IMR-90 (cell line): Measurements from ENCODE around the gene CD99L2. TPM values are rescaled to one million over a fixed set of nuclear protein-coding genes. Genes with fewer than 3 reads are reported as not detected.

Source experiments
- ATAC-seq: fragments of 200-7000 bp; cut with Tn5 transposase; 2 replicates; pipeline ENCODE4 v1.9.1; 2020; ENCODE audit warnings: low read depth, mild to moderate bottlenecking, moderate library complexity
- BruUV-seq: library from RNA; stranded (reverse); fragments of 400-500 nt; replicated peaks from 2 replicates; lab custom pipeline; 2021; lab: Mats Ljungman, UMichigan
- CTCF ChIA-PET: fragments of 300-600 bp; formaldehyde crosslinking; extraction: SDS; loops from one replicate; lab custom pipeline; 2021; ENCODE audit warnings: antibody characterized with exemption; lab: Yijun Ruan, JAX
- POLR2A ChIA-PET: fragments of 300-600 bp; sonication (Branson Sonifier 250); formaldehyde crosslinking; loops from one replicate; lab custom pipeline; 2022; ENCODE audit warnings: antibody characterized with exemption; ENCODE audit not compliant: unreplicated experiment; lab: Charles Lee
- DNase-seq: peaks from one replicate; pipeline ENCODE4 v3.0.0; 2013
- H2AFZ ChIP-seq: replicated peaks from 2 replicates; pipeline ENCODE3; 2013; ENCODE audit warnings: low read length, mild to moderate bottlenecking; ENCODE audit not compliant: poor library complexity
- H2AK5ac ChIP-seq: 2 replicates; pipeline ENCODE4 v1.6.1; 2013; ENCODE audit warnings: low read depth, low read length, inconsistent platforms
- H2AK9ac ChIP-seq: replicated peaks from 2 replicates; pipeline ENCODE3; 2013; ENCODE audit warnings: mild to moderate bottlenecking, low read depth, low read length, moderate library complexity; ENCODE audit not compliant: poor library complexity
- H2BK120ac ChIP-seq: 2 replicates; pipeline ENCODE4 v1.6.1; 2013; ENCODE audit warnings: low read depth, low read length, inconsistent platforms
- H2BK15ac ChIP-seq: 3 replicates; pipeline ENCODE4 v1.6.1; 2013; ENCODE audit warnings: low read depth, low read length, inconsistent platforms
- H2BK20ac ChIP-seq: 2 replicates; pipeline ENCODE4 v1.6.1; 2013; ENCODE audit warnings: low read depth, mild to moderate bottlenecking, inconsistent platforms, low read length, moderate library complexity
- H2BK5ac ChIP-seq: 2 replicates; pipeline ENCODE4 v1.6.1; 2013; ENCODE audit warnings: mild to moderate bottlenecking, low read depth, low read length, inconsistent platforms; ENCODE audit not compliant: poor library complexity, severe bottlenecking
- H3K14ac ChIP-seq: replicated peaks from 2 replicates; pipeline ENCODE4 v1.6.1; 2013; ENCODE audit warnings: low read depth, low read length, inconsistent platforms
- H3K18ac ChIP-seq: 2 replicates; pipeline ENCODE4 v1.6.1; 2013; ENCODE audit warnings: low read depth, low read length, control low read depth
- H3K23ac ChIP-seq: 2 replicates; pipeline ENCODE4 v1.6.1; 2013; ENCODE audit warnings: low read depth, low read length, inconsistent platforms
- H3K27ac ChIP-seq: 2 replicates; pipeline ENCODE4 v1.5.1; 2013; ENCODE audit warnings: mild to moderate bottlenecking, control low read depth, low read length; ENCODE audit not compliant: insufficient read depth
- H3K27me3 ChIP-seq: 2 replicates; pipeline ENCODE4 v1.6.1; 2013; ENCODE audit warnings: low read length; ENCODE audit not compliant: control insufficient read depth, insufficient read depth
- H3K36me3 ChIP-seq: 2 replicates; pipeline ENCODE4 v1.6.1; 2013; ENCODE audit warnings: low read length, mixed read lengths; ENCODE audit not compliant: control insufficient read depth, insufficient read depth
- H3K4ac ChIP-seq: 2 replicates; pipeline ENCODE4 v1.6.1; 2013; ENCODE audit warnings: low read depth, low read length, inconsistent platforms
- H3K4me1 ChIP-seq: 2 replicates; pipeline ENCODE4 v1.6.1; 2013; ENCODE audit warnings: low read length, mixed read lengths; ENCODE audit not compliant: control insufficient read depth, insufficient read depth
- H3K4me2 ChIP-seq: 2 replicates; pipeline ENCODE4 v1.6.1; 2013; ENCODE audit warnings: low read depth, mild to moderate bottlenecking, control low read depth, low read length, moderate library complexity
- H3K4me3 ChIP-seq: 2 replicates; pipeline ENCODE4 v1.5.1; 2013; ENCODE audit warnings: low read depth, mild to moderate bottlenecking, control low read depth, low read length, moderate library complexity; ENCODE audit not compliant: insufficient read depth
- H3K56ac ChIP-seq: 2 replicates; pipeline ENCODE4 v1.6.1; 2013; ENCODE audit warnings: low read length, inconsistent platforms; ENCODE audit not compliant: insufficient read depth; ENCODE audit errors: extremely low read depth
- H3K79me1 ChIP-seq, 2 experiments: 2 replicates each; pipeline ENCODE4 v1.6.1; 2013; ENCODE audit warnings: low read length in 2 of 2, inconsistent platforms in 1 of 2, low read depth in 1 of 2
- H3K9ac ChIP-seq: 2 replicates; pipeline ENCODE4 v1.6.1; 2013; ENCODE audit warnings: low read depth, low read length, control low read depth
- H3K9me1 ChIP-seq: 2 replicates; pipeline ENCODE4 v1.6.1; 2013; ENCODE audit warnings: low read length, inconsistent platforms; ENCODE audit not compliant: insufficient read depth
- H3K9me3 ChIP-seq: 2 replicates; pipeline ENCODE4 v1.6.1; 2013; ENCODE audit warnings: low read length; ENCODE audit not compliant: control insufficient read depth, insufficient read depth
- H4K20me1 ChIP-seq: 2 replicates; pipeline ENCODE4 v1.6.1; 2013; ENCODE audit warnings: low read length, inconsistent platforms; ENCODE audit not compliant: insufficient read depth
- H4K5ac ChIP-seq: 2 replicates; pipeline ENCODE4 v1.6.1; 2013; ENCODE audit warnings: mild to moderate bottlenecking, low read depth, low read length, control low read depth
- H4K8ac ChIP-seq, 2 experiments: 2 replicates each; pipeline ENCODE4 v1.6.1; 2013; ENCODE audit warnings: low read depth in 2 of 2, low read length in 2 of 2, control low read depth in 1 of 2, inconsistent platforms in 1 of 2
- H4K91ac ChIP-seq: 2 replicates; pipeline ENCODE4 v1.6.1; 2013; ENCODE audit warnings: low read depth, low read length, inconsistent platforms; ENCODE audit not compliant: insufficient read depth
- CHD1 ChIP-seq: IDR thresholded peaks from 2 replicates; pipeline ENCODE4 v1.6.1; 2012; ENCODE audit warnings: low read depth, low read length, improper control_type of control experiment
- MAFK ChIP-seq: IDR thresholded peaks from 2 replicates; pipeline ENCODE4 v1.6.1; 2012; ENCODE audit warnings: low read depth, low read length, improper control_type of control experiment
- MXI1 ChIP-seq: IDR thresholded peaks from 2 replicates; pipeline ENCODE4 v1.6.1; 2012; ENCODE audit warnings: low read depth, mild to moderate bottlenecking, low read length, moderate library complexity, borderline replicate concordance
- NFE2L2 ChIP-seq: fragments of 150-350 bp; IDR thresholded peaks from 2 replicates; pipeline ENCODE4 v1.6.1; 2016; ENCODE audit warnings: low read depth, mild to moderate bottlenecking, low read length
- WGBS, 2 experiments: methylation state at CpG; one replicate each; pipeline versions ENCODE4 v1.1.5 to v1.1.7; 2013; ENCODE audit warnings: missing lambda C conversion rate in 2 of 2; ENCODE audit not compliant: insufficient read length in 1 of 2; ENCODE audit errors: extremely low coverage in 2 of 2; 5-methylcytosine and 5-hydroxymethylcytosine counted together
- dilution Hi-C: fragments of 300-500 bp; cut with HindIII; formaldehyde crosslinking; loops from one replicate; pipeline ENCODE4 v1.14.3; 2018; ENCODE audit warnings: low sequenced_read_pairs; ENCODE audit not compliant: unreplicated experiment
- in situ Hi-C: fragments of 300-500 bp; cut with MboI; formaldehyde crosslinking; loops from 3 replicates; pipeline ENCODE4 v1.14.3; 2019; ENCODE audit warnings: low sequenced_read_pairs, inconsistent platforms, mixed read lengths
- intact Hi-C: fragments of 100-400 bp; cut with micrococcal nuclease; formaldehyde crosslinking; loops from 2 replicates; pipeline ENCODE4 v1.10.0; 2022
- polyA plus RNA-seq, 3 experiments: library from polyadenylated mRNA; depleted of rRNA; stranded (reverse); fragments of >200 nt; gene quantifications; 2 replicates each; pipeline ENCODE4 v1.2.3, GENCODE V29; 2012; ENCODE audit warnings: low replicate concordance in 1 of 3
- total RNA-seq: library from RNA; depleted of rRNA; stranded (reverse); fragments of >200 nt; gene quantifications from 2 replicates; pipeline ENCODE4 v1.2.3, GENCODE V29; 2012

The CD99L2 gene
- total and polyA plus RNA-seq, 2 of the 4 experiments (the other 2 are of a cell fraction), result 17.4 to 41.4 TPM

- Histone ChIP-seq H3K56ac (no peak overlapping the region), H2AK9ac (no peak overlapping the region), H3K36me3 (no peaks in the 10 kb centered on the region), H2AK5ac (no peak overlapping the region), H3K4me3 (no peak overlapping the region), H3K23ac (no peak overlapping the region), H3K18ac (no peak overlapping the region), H4K91ac (no peak overlapping the region), H2BK120ac (no peak overlapping the region), H2AFZ (no peak overlapping the region), H4K8ac (no peak overlapping the region), H3K27ac (no peak overlapping the region), H3K79me1 (peaks cover 0 to 5% of the 10 kb centered on the region in 2 experiments; a peak in 1 of 4 replicates), H3K4me2 (no peak overlapping the region), H3K9me1 (no peaks in the 10 kb centered on the region), H3K27me3 (peaks cover 2% of the 10 kb centered on the region; the same call in 1 of the 2 replicates), H2BK20ac (no peak overlapping the region), H4K20me1 (no peaks in the 10 kb centered on the region), H2BK5ac (no peak overlapping the region), H4K5ac (no peak overlapping the region), H3K9me3 (no peaks in the 10 kb centered on the region), H3K4ac (no peak overlapping the region), H3K4me1 (no peaks in the 10 kb centered on the region), H3K14ac (no peak overlapping the region), H2BK15ac (no peak overlapping the region), H3K9ac (no peak overlapping the region)
- dilution Hi-C loops, result no loop called here
- ATAC-seq (no peak), DNase-seq (no peak)
- TF ChIP-seq NFE2L2 (no peak), MAFK (peak; percentile 85), CHD1 (no peak), MXI1 (no peak)
- POLR2A ChIA-PET, result no interaction called here
- no TSS peak for BruUV-seq
- no CpG with 5 or more reads among the region's 7 CpGs for WGBS, 2 experiments
- in situ Hi-C loops, result no loop called here
- CTCF ChIA-PET, result no interaction called here
- intact Hi-C loops, result no loop called here
Measured at GRCh38 chrX:150902434-150903109, 4.1 kb upstream of the CD99L2 start.
